ENCODE measurements around the gene PRDM7. TPM values are rescaled to one million over a fixed set of nuclear protein-coding genes. Genes with fewer than 3 reads are reported as not detected.

The PRDM7 gene
- polyA plus RNA-seq, 1 donor from 2014 or later = not detected

GRCh38 chr16:90035902-90036301 lies 41.2 kb downstream of the PRDM7 start:
- Histone ChIP-seq H3K9ac (ENCODE audit: low read length) (no peak overlapping the region), H3K36me3 (ENCODE audit: insufficient read depth, low read length) (peaks cover 6% of the 10 kb centered on the region), H3F3A (ENCODE audit: insufficient read depth, low read length, poor library complexity, severe bottlenecking) (no peaks in the 10 kb centered on the region), H3K9me2 (ENCODE audit: insufficient read depth, low read length) (no peaks in the 10 kb centered on the region), H2AFZ (ENCODE audit: low read depth, low read length) (no peak overlapping the region), H3K27ac (ENCODE audit: low read length) (no peak overlapping the region), H3K27me3 (ENCODE audit: insufficient read depth, low read depth, low read length) (no peaks in the 10 kb centered on the region), H3K9me3 (ENCODE audit: low read length) (no peaks in the 10 kb centered on the region), H4K20me1 (ENCODE audit: insufficient read depth) (no peaks in the 10 kb centered on the region), H3K4me3 (ENCODE audit: low read length) (no peak overlapping the region), H3K4me2 (ENCODE audit: low read length) (no peak overlapping the region), H3K79me2 (replicated peaks; ENCODE audit: insufficient read depth, low read length) (no peaks in the 10 kb centered on the region)
- TF ChIP-seq EP300 (conservative IDR thresholded peaks at IDR 0.05; ENCODE audit: poor library complexity, severe bottlenecking) = no peak
- TF ChIP-seq RAD21 (conservative IDR thresholded peaks at IDR 0.05) = no peak
- no peak for TF ChIP-seq REST (IDR thresholded peaks at IDR 0.05; ENCODE audit: borderline replicate concordance)
- TF ChIP-seq TAF1 (IDR thresholded peaks at IDR 0.05; ENCODE audit: low read depth) = no peak
- no peak for TF ChIP-seq MXI1 (conservative IDR thresholded peaks at IDR 0.05; ENCODE audit: poor library complexity, severe bottlenecking)
- no peak for TF ChIP-seq CTCF (IDR thresholded peaks at IDR 0.05; ENCODE audit: poor library complexity, severe bottlenecking)
- no peak for TF ChIP-seq SMC3 (conservative IDR thresholded peaks at IDR 0.05; ENCODE audit: poor library complexity)
- no peak for TF ChIP-seq EZH2 (IDR thresholded peaks at IDR 0.05; ENCODE audit: borderline replicate concordance, insufficient read depth, low read length, poor library complexity, severe bottlenecking)
- TF ChIP-seq POLR2AphosphoS5 (IDR thresholded peaks at IDR 0.05) = no peak

GRCh38 chr16:90034504-90034903 lies 42.6 kb downstream of the PRDM7 start:
- Histone ChIP-seq H3K27me3 (ENCODE audit: insufficient read depth, low read depth, low read length) (no peaks in the 10 kb centered on the region), H3F3A (ENCODE audit: insufficient read depth, low read length, poor library complexity, severe bottlenecking) (no peaks in the 10 kb centered on the region), H3K9me3 (ENCODE audit: low read length) (no peaks in the 10 kb centered on the region), H3K9me2 (ENCODE audit: insufficient read depth, low read length) (no peaks in the 10 kb centered on the region), H3K36me3 (ENCODE audit: insufficient read depth, low read length) (peaks cover 6% of the 10 kb centered on the region), H2AFZ (ENCODE audit: low read depth, low read length) (no peak overlapping the region), H3K27ac (ENCODE audit: low read length) (no peak overlapping the region), H3K4me2 (ENCODE audit: low read length) (no peak overlapping the region), H4K20me1 (ENCODE audit: insufficient read depth) (no peaks in the 10 kb centered on the region), H3K9ac (ENCODE audit: low read length) (no peak overlapping the region), H3K79me2 (replicated peaks; ENCODE audit: insufficient read depth, low read length) (no peaks in the 10 kb centered on the region), H3K4me3 (ENCODE audit: low read length) (no peak overlapping the region)
- TF ChIP-seq CTCF (IDR thresholded peaks at IDR 0.05; ENCODE audit: poor library complexity, severe bottlenecking) (no peak), POLR2AphosphoS5 (IDR thresholded peaks at IDR 0.05) (no peak), TAF1 (IDR thresholded peaks at IDR 0.05; ENCODE audit: low read depth) (no peak), MXI1 (conservative IDR thresholded peaks at IDR 0.05; ENCODE audit: poor library complexity, severe bottlenecking) (no peak), RAD21 (conservative IDR thresholded peaks at IDR 0.05) (no peak), EP300 (conservative IDR thresholded peaks at IDR 0.05; ENCODE audit: poor library complexity, severe bottlenecking) (no peak), EZH2 (IDR thresholded peaks at IDR 0.05; ENCODE audit: borderline replicate concordance, insufficient read depth, low read length, poor library complexity, severe bottlenecking) (no peak), SMC3 (conservative IDR thresholded peaks at IDR 0.05; ENCODE audit: poor library complexity) (no peak), REST (IDR thresholded peaks at IDR 0.05; ENCODE audit: borderline replicate concordance) (no peak)

Measured in neural cell (in vitro differentiated cells).